ENCODE results near the gene PTER.

DNA sequence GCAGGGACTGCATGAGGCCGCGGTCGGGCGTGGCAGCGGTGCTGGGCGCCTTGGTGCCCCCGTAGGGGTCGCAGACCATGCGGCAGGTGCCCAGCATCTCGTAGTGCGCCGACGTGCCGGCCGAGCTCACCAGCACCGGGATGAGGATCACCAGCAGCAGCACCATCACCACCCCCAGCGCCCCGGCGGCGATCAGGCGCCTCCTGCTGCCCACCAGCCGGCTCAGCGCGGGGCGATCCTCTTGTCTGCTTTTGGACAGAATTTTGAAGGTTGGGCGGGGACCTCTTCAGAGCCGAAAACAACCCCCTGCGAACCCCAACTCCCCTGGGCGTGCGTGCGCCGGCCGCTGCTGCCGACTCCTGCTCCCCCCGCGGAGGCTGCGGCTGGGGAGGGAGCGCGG lies 84.1 kb downstream of the PTER start:
- TF ChIP-seq, protein P1, sequence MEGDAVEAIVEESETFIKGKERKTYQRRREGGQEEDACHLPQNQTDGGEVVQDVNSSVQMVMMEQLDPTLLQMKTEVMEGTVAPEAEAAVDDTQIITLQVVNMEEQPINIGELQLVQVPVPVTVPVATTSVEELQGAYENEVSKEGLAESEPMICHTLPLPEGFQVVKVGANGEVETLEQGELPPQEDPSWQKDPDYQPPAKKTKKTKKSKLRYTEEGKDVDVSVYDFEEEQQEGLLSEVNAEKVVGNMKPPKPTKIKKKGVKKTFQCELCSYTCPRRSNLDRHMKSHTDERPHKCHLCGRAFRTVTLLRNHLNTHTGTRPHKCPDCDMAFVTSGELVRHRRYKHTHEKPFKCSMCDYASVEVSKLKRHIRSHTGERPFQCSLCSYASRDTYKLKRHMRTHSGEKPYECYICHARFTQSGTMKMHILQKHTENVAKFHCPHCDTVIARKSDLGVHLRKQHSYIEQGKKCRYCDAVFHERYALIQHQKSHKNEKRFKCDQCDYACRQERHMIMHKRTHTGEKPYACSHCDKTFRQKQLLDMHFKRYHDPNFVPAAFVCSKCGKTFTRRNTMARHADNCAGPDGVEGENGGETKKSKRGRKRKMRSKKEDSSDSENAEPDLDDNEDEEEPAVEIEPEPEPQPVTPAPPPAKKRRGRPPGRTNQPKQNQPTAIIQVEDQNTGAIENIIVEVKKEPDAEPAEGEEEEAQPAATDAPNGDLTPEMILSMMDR (IDR thresholded peaks at IDR 0.05; ENCODE audit: poor library complexity): peak; percentile 45
- no peak for TF ChIP-seq EZH2 (IDR thresholded peaks at IDR 0.05; ENCODE audit: borderline replicate concordance)

Measured in hepatocyte (in vitro differentiated cells).